COLO829 (cell line): Measurements from ENCODE around the gene C7orf33.
"Not testable (repeated sequence)": the region's sequence is repeated elsewhere in the genome, so short reads cannot be mapped to it uniquely, and the experiment has no call there.

Source experiments
- DNase-seq: peaks from one replicate; pipeline ENCODE4 v3.0.0; 2012; ENCODE audit warnings: low spot score

Gene C7orf33, protein sequence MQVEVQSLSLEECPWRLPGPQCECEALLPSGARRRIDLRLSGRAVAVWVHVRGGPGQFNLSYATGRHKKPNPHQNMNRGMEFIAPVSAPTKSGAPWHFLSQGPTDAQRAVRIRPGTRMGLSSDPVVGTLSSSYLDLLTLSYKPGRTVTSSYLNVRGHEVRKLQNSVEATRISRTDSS

GRCh38 chr7:148590471-148590870 is at the start of gene C7orf33:
Gene C7orf33, plus strand, starts transcription at chr7:148590766. Its CDS starts 160 bp downstream, at chr7:148590926.
- DNase-seq: no peak

DNA sequence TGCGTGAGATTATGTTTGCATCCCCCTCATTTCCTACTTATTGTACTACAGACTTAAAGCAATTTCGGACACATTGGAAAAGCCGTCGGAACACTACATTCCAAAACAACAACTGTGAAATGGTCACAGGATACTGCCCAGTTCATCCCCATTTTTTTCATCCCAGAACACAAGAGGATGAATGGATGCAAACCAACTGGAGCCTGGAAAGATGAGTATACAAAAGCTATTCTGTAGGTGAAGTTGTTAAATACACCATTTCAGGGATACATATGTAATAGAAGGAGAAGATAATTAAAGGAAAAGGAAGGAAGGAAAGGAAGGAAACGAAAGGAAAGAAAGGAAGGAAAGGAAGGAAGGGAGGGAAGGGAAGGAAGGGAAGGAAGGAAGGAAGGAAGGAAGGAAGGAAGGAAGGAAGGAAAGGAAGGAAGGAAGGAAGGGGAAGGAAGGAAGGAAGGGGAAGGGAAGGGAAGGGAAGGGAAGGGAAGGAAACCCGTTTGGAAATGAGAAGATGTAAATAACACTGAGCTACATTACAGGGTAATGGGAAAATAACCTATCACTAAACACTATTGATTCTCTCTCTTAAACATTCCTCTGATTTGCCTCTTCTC is 48.6 kb upstream of the C7orf33 start:
- no peak for DNase-seq

DNA sequence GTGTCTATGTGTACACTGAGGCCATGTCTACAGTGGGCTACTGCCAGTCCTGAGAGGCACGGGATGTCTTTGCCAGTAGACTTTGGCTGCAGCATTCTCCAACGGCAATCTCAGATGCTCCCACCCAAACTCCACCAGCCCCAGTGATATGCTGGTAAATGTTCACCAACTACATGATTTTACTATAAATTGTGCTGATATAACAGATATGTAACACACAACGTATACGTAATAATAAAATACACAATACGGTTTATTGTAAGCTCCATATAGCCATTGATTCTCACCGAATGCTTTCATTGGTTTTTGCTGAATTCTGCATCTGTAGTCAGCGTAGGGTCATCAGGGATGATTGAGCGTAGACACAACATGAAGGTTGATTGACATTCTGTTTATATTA is 47.3 kb upstream of the C7orf33 start:
- no peak for DNase-seq

GRCh38 chr7:148545172-148545571 is 45.4 kb upstream of the C7orf33 start:
- DNase-seq: no peak

GRCh38 chr7:148545932-148546331 is 44.6 kb upstream of the C7orf33 start:
- no peak for DNase-seq

DNA sequence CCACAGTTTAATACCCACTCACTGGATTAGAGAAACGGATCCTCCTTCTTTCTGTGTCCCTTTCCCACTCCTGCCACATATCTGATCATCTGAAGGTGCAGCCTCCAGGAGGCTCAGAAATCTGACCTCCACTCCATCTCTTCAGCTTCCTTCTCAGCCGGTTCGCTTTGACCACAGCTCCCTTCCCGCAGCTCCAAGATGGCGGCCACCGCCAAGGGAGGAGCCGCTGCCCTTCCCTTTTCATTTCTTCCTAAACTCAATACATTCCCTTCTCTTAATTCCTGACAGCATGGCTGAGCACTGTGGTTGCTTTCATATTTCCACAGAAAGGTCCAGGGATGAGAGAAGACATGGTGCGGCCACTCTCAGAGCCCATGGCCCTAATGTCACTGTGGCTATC is 43.7 kb upstream of the C7orf33 start:
- DNase-seq: no peak

- DNase-seq: no peak
These were observed 42.6 kb upstream of the C7orf33 start for GRCh38 chr7:148547951-148548350.

- no peak for DNase-seq
These were observed 36.6 kb upstream of the C7orf33 start for GRCh38 chr7:148553979-148554378.

DNA sequence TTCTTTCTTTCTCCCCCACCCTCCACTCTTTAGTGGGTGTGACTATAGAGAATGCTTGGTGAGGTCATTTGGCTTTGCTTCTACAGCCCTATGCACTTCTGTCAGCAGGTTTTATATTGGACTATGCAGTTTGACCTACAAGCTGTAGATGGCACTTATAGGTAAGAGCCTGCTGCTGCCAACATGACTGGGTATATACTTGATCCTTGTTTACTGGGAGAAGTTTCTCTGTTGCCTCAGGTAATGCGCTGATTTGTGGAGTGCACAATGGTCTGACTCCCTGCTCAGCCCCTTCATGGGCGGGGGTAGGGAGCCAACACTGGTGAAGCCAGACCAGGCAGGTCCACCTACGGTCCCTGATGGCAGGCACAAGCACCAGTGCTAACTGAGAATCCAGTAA is 33.7 kb upstream of the C7orf33 start:
- no peak for DNase-seq

DNA sequence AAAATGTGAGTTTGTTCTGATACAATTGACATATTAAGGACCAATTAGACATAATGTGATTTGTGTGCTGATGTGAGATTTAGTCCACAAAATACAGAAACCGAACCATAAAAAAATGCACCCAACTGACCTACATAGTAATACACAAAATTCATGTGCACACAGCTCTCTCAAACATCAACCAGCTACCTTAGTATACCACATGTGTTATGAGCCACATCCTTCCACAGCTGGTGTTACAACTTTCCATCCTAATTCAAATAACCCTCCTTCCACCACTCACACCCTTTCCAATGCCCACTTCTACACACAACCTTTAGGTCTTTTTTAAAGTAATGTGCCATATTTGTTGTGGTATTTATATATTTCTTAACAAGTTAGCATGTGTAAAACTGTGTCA is 31.7 kb upstream of the C7orf33 start:
- DNase-seq: no peak

DNA sequence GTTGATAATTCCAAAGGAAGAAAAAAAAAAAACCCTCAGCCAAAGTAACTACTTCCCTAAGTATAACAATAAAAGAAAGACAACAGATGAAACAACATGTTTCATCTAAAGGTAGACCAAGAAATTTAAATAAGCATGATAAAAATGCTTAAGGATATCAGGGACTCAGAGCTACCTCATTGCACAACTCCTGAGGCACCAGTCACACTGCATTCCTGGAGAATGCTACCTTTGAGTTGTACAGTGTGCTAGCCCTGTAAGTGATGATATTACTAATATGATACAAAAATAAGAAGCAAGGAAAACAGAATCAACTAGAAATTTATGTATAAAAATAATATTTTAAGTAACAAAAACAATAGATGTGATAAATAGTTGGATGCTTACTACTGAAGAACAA is 29.5 kb upstream of the C7orf33 start:
- no peak for DNase-seq

GRCh38 chr7:148563583-148564274 is 26.8 kb upstream of the C7orf33 start:
- no peak for DNase-seq

GRCh38 chr7:148564275-148564951 is 26.2 kb upstream of the C7orf33 start:
- not testable (repeated sequence) for DNase-seq

GRCh38 chr7:148566736-148567135 is 23.8 kb upstream of the C7orf33 start:
- no peak for DNase-seq

DNA sequence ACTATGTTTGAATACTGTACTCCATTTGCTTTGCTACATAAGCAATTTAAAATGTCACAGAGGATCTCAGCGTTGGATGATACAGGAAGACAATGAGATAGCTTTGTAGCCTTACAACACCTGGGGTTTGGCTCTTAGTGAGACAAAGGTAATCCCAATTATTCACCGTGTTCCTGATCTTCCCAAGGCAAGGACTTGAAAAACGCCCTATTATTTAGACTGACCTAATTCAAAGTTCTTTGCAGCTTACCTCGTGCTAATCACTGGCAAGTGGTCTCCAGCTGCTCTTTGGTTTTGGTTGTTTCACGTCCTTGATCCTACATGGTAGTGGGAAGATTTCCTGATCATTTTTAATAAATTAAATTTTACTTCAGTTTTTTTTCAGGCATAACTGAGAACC is 23.0 kb upstream of the C7orf33 start:
- no peak for DNase-seq

- DNase-seq: no peak
These were observed 20.1 kb upstream of the C7orf33 start for GRCh38 chr7:148570510-148570909.

GRCh38 chr7:148570973-148571372 is 19.6 kb upstream of the C7orf33 start:
- not testable (repeated sequence) for DNase-seq

- no peak for DNase-seq
These were observed 19.2 kb upstream of the C7orf33 start for GRCh38 chr7:148571381-148571780.

DNA sequence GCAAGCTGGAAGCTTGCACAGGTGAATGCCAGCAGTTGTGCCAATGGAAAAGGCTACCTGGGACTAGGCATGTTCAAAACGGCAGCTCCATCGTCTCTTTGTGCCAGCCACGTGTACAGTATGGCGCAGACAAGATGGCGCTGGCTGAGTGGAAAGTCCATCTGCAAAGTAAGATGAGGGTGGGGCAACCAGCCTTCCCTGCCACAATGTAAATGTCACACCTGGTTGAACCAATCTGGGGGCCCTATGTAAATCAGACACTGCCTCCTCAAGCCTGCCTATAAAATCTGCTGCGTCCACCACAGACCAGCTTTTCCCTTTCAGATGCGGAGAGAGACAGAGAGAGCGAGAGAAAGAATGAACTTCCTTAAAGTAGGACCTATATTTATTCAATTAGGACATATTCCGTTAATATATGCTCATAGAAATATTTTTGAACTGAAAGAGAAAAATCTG is 18.5 kb upstream of the C7orf33 start:
- no peak for DNase-seq

- not testable (repeated sequence) for DNase-seq
These were observed 17.0 kb upstream of the C7orf33 start for GRCh38 chr7:148573581-148573980.

DNA sequence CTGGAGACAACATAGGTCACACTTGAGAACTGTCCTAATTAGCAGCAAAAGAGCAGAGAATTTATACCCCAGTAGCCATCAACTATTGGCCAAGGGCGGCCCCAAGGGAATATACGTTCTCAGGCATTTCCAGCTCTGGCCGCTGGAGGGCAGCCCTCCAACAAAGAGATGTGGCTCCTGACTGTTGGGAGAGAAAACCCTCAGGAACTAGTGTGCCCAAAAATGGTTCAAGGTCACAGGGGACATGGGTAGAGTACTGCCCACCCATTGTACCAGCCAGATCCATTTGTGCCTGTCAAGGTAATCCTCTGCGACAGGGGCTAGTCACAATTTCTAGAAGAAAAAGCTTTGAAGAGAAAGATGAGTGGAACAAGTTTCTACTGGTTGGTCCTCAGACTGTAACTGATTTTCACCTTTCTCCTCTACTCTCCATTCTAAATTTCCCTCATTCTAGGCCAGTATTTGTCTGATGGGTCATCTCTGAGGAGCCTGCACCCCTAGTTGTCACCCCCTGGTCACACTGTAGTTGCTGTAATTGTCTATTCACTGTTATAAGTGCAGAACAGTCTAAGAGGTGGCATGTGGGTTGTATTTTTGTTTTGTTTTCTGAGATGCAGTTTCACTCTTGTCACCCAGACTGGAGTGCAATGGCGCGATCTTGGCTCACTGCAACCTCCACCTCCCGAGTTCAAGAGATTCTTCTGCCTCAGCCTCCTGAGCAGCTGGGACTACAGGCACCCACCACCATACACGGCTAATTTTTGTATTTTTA is 14.7 kb upstream of the C7orf33 start:
- DNase-seq: peak; percentile 76

DNA sequence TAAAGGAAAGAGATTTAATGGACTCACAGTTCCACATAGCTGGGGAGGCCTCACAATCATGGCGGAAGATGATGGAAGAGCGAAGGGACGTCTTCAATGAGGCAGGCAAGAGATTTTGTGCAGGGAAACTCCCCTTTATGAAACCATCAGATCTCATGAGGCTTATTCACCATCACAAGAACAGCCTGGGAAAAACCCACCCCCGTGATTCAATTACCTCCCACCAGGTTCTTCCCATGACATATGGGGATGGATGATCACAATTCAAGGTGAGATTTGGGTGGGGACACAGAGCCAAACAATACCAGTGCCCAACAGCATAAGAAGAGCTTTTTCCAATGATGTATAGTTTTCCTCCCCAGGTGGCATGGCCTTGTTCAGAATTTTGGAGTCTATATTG is 11.2 kb upstream of the C7orf33 start:
- DNase-seq: no peak
